Activated CD4-positive, alpha-beta T cell treated with anti-CD3 and anti-CD28 coated beads, Interleukin-2, amount 50 U/mL, for 1 hour (primary cell): ENCODE measurements around the gene LRRC28.

Experiments
- DNase-seq: peaks from one replicate; pipeline ENCODE4 v3.0.0-alpha.2; 2020

LRRC28 gene

DNA sequence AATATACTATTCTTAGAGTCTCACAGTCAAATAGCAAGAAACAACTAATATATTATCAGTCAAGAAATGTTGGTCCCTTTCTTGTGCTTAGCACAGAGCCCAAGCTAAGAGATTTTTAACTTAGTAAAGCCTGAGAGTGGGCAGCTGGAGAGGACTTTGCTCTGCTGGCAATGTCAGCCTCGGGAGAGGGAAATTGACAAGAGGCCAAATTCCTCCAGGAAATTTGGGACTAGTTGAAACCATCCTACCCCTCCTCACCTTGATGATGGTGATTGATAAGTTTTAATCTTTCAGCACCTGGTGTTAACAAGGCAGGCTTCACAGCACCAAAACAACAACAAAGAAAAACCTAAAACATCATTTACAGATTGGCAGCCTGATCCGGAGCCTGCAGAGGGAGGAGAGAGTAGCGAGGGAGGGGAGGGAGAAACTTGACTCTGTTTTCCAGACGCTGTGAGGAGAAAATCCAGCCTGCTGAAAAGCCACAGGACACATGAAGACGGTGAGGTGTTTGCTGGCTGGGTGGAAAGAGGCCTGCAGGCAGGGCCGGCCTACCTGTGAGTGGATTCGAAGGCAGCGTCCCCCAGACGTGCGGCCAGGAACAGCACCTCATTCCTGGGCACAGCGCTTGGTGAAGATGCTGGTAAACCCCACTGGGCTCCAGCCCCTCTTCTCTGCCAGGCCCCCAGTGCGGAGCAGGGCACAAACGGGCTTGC is 150.9 kb downstream of the LRRC28 start:
- no peak for DNase-seq

DNA sequence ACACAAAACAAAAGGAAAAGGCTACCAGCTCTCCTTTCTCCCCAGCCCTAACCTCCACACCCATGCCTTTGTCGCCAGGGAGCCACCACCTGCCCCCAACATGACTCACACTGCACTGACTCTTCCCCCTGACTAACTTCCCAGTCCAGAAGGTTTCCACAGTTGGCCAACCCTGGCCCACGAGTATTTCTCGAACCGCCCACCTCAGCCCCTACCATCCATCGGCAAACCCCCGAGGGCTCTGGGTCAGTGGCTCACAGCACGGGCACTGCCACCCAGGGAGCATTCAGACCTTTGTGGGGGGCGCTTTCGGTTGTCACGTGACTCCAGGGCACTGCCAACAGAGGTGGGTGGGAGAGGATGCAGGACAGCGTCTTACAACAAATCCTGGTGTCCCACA is 152.3 kb downstream of the LRRC28 start:
- no peak for DNase-seq

DNA sequence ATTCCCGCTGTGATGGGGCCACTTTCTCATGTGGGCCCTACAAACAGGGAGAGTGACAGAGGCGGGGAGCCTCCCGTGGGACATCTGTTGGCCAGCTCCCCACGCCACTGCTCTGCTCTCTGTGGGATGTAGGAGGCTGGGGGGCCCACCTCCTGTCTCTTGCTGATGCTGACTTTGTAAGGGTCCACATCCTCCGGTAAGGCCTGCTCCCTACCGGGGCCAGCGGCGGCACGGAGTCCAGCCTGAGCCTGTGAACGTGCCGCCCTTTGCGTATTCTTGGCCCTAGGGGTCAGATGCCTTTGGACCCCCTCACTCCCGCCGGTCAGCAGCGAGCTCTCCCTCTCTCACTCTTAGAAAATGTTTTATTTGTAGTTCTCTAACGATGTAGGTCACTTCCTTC is 153.2 kb downstream of the LRRC28 start:
- no peak for DNase-seq

DNA sequence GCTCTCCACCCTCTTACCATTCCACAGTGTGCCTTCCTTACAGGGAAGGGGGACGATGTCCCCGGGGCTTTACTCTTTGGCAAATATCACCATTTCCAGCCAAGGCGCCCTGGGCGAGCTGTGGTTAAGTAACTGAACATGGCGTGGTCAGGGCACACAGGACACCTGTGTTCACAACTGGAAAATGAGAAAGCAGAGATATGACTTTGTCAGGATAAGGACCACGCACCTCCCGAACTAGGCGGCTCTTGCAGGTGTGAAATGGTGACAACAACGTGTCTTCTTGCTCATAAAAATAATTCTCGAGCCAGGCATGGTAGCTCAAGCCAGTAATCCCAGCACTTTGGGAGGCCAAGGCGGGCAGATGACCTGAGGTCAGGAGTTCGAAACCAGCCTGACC is 154.8 kb downstream of the LRRC28 start:
- DNase-seq: no peak

DNA sequence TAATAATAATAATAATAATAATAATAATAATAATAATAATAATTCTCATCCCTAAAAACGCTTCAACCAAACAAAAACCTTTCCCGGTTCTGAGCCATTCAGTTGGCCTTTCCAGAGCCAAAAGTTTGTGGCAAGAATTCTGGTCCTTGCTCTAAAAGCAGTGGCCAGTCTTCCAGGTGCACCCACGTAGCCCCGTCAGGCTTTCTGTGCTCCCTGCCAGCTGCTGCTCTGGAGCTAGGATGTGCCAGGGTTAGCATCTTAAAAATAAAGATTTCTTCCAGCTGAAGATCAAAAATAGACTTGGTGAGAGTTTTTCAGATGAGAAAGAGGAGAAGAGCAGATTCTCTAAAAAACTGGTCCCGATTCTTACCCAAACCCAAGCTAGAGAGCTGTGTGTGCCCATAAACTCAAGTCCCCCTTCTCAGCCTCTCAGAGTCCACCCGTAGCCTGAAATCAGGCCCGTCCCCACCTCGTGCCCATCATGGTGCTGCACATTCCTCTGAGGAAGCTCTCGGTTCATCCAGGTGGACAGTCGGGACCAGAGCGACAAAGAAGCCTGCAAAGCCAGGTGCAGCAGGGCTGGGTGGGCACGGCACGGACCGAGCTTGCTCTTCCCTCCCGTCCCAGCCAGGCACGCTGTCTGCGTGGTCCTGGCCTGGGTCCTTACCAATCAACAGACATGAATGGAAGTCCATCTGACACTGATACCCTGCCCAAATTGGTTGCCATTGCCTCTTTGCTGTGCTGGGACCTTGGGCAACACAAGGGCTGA is 155.6 kb downstream of the LRRC28 start:
- DNase-seq: no peak

DNA sequence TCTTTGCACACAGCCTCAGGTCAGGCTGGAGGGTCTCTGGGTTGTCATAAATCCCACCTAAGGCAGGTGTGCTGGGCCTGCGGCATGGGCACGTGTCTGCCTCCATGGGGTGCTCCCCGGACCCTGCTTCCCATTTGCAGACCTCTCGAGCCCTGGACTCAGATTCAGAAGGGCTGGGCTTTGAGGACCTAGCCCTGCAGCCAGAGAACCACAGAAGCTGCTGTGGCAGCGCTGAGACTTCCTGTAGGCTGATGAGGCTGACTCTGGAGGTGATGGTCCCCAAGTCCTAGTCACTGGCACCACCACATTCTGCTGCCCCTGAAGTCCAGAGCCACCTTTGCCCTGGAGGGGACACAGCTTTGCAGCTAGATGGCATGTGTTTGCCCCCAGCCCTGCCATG is 156.4 kb downstream of the LRRC28 start:
- DNase-seq: no peak

DNA sequence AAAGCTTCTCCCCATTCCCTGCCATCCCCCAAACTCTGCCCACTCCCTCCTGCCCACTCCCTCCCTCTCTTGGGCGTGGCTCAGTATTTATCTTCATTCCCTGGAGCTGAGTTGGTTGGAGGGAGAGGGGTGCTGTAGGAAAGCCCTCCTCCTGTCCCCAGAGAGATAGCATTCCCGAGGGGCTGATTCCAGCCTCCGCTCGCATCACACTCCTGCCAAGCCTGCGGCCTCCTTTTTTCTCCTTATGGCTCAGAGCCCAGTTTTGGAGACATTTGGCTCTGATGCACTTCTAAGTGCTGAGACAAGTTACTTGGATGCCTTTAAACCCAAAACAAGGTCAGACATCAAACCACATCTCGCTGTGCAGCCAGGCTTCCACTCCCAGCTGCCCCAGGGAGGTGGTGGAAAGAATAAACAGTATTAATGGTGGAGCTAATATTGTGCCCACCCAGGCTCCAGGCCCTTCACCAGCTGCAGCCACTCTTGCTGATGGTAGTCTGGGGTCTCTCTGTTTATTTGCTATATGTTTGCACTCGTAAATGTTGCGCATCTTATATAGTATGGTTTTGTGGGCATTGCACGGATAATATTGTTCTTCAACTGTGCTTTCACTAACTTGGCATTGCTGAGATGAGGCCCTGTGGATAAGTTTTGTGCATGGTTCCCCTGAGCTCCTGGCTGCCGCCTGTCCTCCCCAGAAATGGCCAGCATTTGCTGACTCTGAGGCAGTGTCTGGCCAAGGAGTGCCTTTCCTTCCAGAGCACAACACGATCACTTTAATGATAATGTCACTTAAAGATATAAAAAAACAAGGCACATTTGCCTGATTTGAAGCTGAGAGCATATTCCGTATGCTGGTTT is 157.2 kb downstream of the LRRC28 start:
- DNase-seq: no peak

DNA sequence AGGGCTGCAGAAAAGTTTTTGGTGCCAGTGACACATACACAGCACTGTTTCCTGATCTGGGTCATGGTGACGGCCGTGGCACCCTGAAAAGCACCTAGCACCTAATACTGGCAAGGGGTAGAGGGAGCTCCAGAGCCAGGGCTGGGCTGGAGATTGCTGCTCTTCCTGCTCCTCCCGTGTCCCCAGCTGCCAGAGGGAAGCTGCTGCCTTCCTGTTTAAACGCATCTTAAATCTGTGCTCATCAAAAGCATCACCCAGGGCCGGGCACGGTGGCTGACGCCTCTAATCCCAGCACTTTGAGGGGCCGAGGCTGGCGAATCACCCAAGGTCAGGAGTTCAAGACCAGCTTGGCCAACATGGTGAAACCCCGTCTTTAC is 157.8 kb downstream of the LRRC28 start:
- no peak for DNase-seq

DNA sequence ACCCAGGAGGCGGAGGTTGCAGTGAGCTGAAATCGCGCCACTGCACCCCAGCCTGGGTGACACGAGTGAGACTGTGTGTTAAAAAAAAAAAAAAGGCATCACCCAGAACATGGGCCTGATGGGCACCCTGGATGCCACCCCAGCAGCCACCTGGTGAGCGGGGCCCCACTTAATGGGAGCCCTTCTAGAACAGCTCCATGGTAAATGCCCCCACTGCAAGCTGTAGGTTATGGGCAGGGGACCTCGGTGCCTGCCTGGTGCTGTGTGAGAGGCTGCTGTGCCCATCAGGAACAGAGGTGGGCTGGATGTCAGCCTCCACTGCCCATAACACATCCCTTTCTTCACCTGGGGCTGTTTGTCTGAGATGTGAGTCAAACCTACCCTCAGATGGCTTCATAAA is 158.3 kb downstream of the LRRC28 start:
- no peak for DNase-seq

DNA sequence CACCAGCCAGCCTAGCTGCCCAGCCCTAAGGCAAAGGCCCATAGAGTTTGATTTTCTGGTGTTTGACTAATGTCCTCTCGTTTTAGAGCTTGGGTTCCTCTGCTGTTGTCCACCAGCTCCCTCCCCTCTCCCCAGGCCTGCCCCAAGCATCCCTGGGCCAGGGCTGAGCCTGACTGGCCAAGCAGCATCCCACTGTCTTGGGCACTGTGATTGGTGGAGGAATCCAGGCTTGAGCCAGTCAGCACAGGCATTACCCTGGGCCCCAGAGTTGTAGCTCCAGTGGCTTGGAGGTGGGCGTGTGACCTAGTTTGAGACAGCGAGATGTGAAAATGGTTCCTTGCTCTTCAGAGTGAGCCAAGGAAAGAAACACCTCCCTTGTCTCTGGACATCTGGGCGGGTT is 159.2 kb downstream of the LRRC28 start:
- no peak for DNase-seq

DNA sequence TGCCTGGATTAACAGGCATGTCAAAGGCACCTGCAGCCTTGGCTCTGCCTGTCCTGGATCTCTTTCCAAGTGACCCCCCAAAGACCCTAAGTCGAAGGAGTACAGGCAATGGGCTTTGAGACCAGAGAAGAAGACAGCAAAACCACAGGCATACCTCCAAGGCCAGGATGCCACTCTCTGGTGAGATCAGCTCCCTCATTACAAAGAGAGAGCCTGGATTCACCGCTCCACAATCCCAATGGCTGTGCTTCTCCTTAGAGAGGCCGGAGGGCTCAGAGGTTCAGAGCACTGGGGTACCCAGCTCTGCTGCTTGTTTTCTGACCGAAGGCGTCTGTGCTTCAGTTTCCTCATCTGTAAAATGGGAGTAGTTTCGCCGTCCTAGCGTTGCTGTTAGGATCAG is 160.0 kb downstream of the LRRC28 start:
- no peak for DNase-seq

DNA sequence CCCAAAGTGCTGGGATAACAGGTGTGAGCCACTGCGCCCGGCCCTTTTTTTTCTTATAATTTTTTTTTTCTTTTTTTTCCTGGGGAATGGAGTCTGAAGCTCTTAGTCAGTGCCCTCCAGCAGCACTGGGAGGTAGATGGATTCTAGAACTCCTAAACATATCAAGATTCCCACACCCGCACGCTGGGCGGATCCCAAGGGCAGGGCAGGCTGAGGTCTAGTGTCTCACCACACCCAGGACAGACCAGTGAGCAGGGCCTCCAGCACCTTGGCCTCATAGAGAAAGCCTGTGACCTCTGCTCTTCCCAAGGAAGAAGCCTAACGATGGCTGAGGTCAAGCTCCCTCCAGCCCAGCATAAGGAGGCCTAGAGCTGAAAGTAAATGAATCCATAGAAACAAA is 160.8 kb downstream of the LRRC28 start:
- no peak for DNase-seq

DNA sequence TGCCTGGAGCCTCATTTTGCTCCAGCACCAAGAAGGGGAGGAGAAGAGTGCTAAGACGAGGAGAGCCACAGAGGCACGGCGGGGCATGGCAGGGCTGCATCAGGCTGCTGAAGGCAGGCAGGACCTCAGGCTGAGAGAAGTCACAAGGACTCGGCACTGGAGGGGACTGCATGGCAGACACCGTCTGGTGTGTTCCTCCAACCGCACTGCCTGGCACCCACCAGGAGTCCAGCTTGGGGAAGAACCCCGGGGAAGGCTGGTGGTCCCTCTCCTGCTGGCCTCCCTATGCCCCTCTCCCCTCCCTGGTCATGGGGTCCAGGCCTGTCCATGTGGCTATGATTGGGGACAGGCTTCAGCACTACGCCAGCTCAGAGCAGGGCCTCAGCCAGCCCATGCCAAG is 161.3 kb downstream of the LRRC28 start:
- DNase-seq: no peak

DNA sequence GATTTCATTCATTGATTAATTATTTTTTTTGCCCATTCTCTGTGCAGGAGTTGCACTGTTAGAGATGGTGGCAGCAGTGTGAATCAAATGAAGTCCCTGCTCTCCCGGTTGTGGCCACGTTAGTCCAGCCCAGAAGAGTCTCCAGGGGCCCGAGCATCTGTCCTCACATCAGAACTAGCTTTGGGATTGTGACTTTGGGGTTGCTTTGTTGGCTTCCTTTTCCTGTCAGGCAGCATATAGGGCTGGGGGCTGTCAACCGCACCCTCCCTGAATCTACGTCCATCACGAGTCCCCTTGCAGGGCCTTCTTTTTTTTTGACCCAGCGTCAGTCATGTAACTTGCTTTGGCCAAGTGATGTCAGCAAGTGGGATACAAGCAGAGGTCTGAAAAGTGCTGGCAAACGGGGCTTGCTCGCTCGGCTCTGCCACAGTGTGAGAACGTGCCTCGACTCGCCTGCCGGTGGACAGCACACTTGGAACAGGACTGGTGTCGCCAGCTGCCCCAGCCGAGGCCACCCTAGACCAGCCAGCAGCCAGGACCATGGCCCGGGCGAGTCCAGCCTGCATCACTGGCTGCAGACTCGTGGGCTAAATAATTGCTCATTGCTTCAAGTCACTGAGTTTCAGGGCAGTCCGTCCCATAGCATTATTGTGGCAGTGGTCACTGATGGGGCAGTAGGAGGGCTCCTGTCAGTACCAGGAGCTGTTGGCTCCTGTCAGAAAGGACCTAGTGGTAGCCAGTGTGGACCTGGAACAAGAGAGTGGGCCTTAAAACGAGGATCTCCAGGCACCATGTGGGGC is 162.9 kb downstream of the LRRC28 start:
- DNase-seq: no peak

DNA sequence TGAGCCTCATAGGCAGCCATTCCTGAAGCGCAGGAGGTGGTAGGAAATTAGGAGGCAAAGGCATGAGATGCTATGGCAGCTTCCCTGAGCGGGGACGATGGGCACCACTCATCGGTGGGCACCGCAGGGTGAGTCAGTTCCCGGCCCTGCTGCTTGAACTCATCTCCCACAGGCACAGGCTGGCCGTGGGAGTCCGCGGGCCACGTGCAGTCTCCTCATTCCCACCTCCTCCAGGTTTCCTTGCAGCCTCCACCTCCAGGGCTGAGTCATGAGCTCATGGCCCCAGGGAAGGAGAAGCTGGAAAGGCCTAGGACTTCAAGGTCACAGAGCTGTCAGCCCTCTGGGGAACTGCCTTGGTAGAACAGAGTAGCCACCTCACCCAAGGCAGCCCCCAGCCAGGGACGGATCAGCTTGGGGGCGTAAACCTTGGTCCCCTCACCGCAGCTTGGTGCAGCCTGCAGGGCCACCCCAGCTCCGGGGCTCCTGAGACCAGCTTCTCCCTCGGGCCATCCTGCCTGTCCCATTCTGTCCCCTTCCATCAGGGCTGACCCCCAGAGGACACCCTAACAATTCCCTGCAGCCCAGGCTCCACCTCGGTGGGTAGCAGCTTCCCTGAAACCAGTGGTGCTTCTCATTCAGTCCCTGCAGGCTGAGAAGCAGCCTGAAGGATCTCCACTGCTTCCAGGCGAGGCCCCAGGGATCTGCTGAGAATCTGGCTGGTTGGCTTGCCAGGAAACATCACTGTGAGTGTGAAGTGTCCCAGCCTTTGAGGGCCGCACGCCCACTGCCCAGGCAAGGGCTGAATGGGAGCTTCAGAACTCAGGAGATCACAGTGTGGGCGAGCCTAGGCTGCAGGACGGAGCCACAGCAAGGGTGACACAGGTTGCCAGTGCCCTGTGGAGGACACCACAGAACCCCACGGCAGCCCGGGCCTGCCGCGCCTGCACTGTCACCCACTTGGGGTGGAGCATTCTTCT is 163.8 kb downstream of the LRRC28 start:
- DNase-seq: no peak

DNA sequence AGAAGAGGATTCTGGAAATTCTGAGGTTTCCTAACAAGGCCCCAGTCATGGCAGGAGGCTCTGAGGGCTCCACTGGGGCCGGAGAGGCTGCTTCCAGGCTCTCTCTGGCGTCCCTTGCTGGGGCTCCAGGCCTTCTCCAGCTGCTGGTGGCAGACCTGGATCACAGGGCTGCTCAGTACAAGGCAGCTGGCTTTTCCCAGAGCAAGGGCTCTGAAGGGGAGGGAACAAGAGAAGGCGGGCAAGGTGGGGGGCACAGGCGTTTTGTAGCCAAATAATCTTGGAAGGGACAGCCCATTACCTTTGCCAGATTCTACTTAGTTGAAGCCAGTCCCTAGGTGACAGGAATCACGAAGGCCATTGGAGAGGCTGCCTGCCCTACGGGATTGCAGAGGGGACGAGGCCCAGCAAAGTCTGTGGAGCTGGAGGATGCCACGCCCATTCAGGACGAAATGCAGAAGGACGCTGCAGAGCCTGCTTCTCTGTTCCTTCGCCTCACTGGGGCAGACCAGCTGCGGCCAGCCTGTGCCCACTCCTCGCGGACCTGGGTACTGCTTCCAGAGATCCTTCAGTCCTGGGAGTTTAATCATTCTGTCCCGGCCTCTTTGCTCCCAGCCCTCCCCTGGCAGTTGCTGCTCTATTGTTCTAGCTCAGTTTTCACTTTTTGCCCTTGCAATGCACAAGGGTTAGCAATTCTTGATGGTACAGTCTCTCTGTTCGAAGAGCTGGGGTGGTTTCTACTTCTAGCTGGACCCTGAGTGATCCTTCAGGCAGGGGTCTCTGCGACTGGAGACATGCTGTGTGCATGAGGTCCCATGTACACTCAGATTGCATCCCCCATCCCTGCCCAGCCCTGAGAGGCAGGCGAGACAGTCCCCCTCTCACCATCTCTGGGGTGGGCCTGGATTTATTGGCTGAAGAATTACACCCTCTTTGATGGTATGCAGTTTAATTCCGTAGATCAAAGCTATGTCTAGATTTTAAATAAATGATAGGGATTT is 165.2 kb downstream of the LRRC28 start:
- no peak for DNase-seq

DNA sequence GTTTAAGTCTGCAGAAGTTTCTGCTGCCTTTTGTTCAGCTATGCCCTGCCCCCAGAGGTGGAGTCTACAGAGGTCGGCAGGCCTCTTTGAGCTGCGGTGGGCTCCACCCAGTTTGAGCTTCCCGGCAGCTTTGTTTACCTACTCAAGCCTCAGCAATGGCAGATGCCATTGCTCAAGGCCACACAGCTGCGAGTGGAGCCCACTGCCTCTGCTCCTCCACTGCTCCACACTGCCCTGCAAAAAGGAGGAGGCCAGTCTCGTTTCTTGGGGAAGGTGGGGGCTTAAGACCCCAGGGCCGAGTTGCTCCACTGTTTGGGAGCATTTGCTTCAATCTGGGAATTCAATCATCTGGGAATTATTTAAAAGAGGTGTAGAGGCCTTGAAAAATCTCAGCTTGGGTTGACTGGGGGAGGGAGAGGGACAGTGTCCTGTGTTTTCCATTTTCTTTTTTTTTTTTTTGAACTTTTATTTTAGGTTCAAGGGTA is 169.9 kb downstream of the LRRC28 start:
- peak; percentile 50 for DNase-seq

DNA sequence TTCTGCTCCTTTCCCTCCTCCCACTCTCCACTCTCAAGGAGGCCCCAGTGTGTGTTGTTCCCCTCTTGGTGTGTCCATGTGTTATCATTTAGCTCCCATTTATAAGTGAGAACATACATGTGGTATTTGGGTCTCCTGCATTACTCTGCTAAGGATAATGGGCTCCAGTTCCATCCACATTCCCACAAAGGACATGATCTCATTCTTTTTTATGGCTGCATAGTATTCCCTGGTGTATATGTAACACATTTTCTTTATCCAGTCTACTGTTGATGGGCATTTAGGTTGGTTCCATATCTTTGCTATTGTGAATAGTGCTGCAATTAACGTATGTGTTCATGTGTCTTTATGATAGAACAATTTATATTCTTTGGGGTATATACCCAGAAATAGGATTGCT is 170.5 kb downstream of the LRRC28 start:
- DNase-seq: no peak

DNA sequence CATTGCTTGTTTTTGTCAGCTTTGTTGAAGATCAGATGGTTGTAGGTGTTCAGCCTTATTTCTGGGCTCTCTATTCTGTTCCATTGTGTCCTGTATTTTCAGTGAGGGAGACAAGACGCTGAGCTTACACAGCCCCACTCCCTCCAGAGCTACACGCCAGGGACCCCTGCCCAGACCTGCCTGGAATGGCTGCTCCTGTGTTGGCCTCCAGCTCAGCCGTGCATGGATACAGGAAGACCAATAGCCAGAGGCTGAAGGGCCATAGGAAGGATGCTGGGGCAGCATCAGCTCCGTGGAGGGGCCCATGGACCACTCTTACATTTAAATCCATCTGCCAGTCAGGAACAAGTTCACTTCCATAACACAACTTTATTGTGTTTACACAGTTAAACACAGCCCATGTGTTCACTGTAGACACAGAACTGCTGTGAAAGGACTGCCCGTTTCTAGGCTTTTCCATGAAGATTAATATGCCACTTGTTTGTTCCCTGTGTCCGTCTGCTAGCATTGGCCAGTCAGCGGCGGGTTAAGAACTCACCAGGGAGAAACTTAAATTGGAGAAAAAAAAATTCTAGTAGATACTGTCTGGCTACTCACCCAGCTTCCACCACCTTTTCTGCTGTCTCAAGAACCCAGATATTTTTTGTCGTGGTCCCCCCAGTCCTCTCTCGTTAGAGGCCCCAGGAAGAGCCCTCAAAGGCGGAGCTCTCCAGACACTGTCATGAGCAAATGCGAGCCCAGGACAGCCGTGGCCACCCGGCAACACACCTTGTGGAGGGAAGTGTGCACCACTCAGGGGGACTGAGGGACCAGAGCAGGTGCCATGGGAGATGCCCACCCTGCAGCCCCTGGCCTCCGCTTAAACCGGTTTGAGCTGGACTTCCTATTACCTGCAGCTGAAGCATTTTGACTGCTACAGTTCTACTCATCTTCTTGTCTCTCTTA is 172.2 kb downstream of the LRRC28 start:
- no peak for DNase-seq
